Gastroesophageal sphincter (tissue), 4 donors: ENCODE measurements around the gene DPEP3. TPM values are rescaled to one million over a fixed set of nuclear protein-coding genes. Genes with fewer than 3 reads are reported as not detected.

ENCODE experiments used
- ATAC-seq: fragments of 150-250 bp; one replicate; pipeline ENCODE4 v1.9.1; 2016; ENCODE audit warnings: mild to moderate bottlenecking, moderate library complexity
- H3K27ac ChIP-seq, 4 donors: fragments of 200-600 bp; sonication (generic) in 3 of 4; 1 replicate in 3 of 4; 2 replicates in 1 of 4; pipeline ENCODE4 v1.5.1; 2016 to 2019
- H3K27me3 ChIP-seq: fragments of 200-600 bp; sonication (generic); one replicate; pipeline ENCODE4 v1.5.1; 2019
- H3K36me3 ChIP-seq, 2 donors: fragments of 200-600 bp; sonication (generic); one replicate each; pipeline ENCODE4 v1.5.1; 2019; ENCODE audit warnings: control low read depth in 1 of 2
- H3K4me1 ChIP-seq, 3 donors: fragments of 200-600 bp; sonication (generic); 1 replicate in 2 of 3; 2 replicates in 1 of 3; pipeline ENCODE4 v1.5.1; 2016 to 2019; ENCODE audit warnings: control low read depth in 2 of 3
- H3K4me3 ChIP-seq, 2 donors: fragments of 200-600 bp; sonication (generic); one replicate each; pipeline ENCODE4 v1.5.1; 2019; ENCODE audit warnings: mild to moderate bottlenecking in 1 of 2, moderate library complexity in 1 of 2
- H3K9me3 ChIP-seq, 3 donors: fragments of 200-600 bp; sonication (generic); one replicate each; pipeline ENCODE4 v1.5.1; 2017 to 2019; ENCODE audit warnings: control low read depth in 2 of 3
- EP300 ChIP-seq: sonication (generic); formaldehyde crosslinking; IDR thresholded peaks from one replicate; pipeline ENCODE4 v1.6.1; 2017; ENCODE audit warnings: antibody characterized with exemption, mild to moderate bottlenecking
- POLR2A ChIP-seq, 2 donors: fragments of 450-650 bp; IDR thresholded peaks; one replicate each; pipeline ENCODE4 v1.6.1; 2017; ENCODE audit warnings: antibody characterized with exemption in 2 of 2, mild to moderate bottlenecking in 2 of 2, moderate library complexity in 1 of 2
- POLR2AphosphoS5 ChIP-seq: sonication (generic); formaldehyde crosslinking; IDR thresholded peaks from one replicate; pipeline ENCODE4 v1.6.1; 2017; ENCODE audit warnings: antibody characterized with exemption
- WGBS, 2 donors: methylation state at CpG; one replicate each; pipeline ENCODE4 v1.1.5; 2018; ENCODE audit warnings: low coverage in 1 of 2; 5-methylcytosine and 5-hydroxymethylcytosine counted together
- total RNA-seq, 4 donors: library from RNA; depleted of rRNA; stranded (reverse); fragments of >200 nt; gene quantifications; one replicate each; pipeline ENCODE4 v1.1.0, GENCODE V29; 2016
- TF ChIP-seq, protein P1 (sequence below), 4 experiments: fragments of 200-600 bp in 2 of 4; fragments of 450-650 bp in 2 of 4; sonication (generic) in 1 of 4; IDR thresholded peaks; one replicate each; pipeline ENCODE4 v1.5.1; 2017 to 2019; ENCODE audit warnings: antibody characterized with exemption in 4 of 4, mild to moderate bottlenecking in 2 of 4, moderate library complexity in 2 of 4

Gene DPEP3
- total RNA-seq, 4 donors from 2014 or later: 1.4 TPM; not detected in 3

DNA sequence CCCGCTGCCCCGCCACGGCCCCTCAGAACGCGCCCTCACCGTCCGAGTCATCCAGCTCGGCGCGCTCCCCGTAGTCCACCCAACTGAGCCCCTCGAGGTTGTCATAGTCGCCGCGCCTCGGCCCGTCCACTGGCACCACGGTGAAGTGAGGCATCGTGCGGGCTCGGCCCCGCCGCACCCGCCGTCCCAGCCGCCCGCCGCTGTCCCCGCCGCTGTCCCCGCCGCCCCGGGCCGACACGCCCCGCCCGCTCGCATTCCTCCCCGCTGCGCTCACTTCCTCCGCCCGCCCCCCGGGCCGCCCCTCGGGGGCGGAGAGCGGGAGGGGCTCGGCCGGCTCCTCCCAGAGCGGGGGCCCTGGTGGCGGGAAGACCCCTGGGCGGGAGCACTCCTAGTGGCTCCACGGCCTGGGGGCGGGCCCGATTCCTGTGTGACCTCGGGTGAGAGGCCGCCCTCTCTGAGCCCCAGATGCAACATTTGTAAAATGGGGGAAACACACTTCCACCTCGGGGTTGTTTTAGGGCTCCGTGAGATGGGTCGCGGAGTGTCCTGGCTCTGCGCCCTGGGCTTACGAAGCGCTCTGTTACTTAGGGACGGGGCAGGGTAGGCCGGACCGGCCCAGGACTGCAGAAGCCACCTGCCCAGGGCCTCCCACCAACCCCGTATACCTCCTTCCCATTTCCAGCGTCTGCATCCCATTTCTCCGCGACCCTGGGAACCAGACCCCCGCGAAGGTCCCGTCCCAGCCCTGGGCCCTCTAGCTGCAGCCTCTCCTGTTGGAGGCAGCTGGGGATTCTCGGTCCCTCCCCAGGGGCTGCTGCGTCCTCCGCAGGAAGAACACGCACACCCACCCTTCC, 11.7 kb downstream of the DPEP3 start, which contains the start of gene SLC12A4:
TSS of gene SLC12A4 (minus strand) at position 238 of the 854 bp plus-strand sequence. CDS start at position 154, 84 bp downstream.
- ATAC-seq: peak; percentile 88
- Histone ChIP-seq H3K27me3 (no peaks in the 10 kb centered on the region), H3K36me3 (no peaks in the 10 kb centered on the region), H3K4me1 (peaks cover 0 to 47% (median 34%) of the 10 kb centered on the region in 3 donors), H3K9me3 (no peaks in the 10 kb centered on the region), H3K27ac (peak within 1 kb of the TSS; percentile 87 to 100 (median 99)), H3K4me3 (peak within 1 kb of the TSS; percentile 65 to 99)
- TF ChIP-seq POLR2AphosphoS5: peak; percentile 85
- TF ChIP-seq EP300: no peak
- TF ChIP-seq POLR2A (IDR thresholded peaks at IDR 0.05): peak; percentile 95 to 97
- TF ChIP-seq, protein P1, sequence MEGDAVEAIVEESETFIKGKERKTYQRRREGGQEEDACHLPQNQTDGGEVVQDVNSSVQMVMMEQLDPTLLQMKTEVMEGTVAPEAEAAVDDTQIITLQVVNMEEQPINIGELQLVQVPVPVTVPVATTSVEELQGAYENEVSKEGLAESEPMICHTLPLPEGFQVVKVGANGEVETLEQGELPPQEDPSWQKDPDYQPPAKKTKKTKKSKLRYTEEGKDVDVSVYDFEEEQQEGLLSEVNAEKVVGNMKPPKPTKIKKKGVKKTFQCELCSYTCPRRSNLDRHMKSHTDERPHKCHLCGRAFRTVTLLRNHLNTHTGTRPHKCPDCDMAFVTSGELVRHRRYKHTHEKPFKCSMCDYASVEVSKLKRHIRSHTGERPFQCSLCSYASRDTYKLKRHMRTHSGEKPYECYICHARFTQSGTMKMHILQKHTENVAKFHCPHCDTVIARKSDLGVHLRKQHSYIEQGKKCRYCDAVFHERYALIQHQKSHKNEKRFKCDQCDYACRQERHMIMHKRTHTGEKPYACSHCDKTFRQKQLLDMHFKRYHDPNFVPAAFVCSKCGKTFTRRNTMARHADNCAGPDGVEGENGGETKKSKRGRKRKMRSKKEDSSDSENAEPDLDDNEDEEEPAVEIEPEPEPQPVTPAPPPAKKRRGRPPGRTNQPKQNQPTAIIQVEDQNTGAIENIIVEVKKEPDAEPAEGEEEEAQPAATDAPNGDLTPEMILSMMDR (IDR thresholded peaks at IDR 0.05): peak in 1 of 4 experiments; percentile 1
- 10% methylated on average over 2 of the region's 78 CpGs; no CpG with 5 or more reads in 1 of the 2 donors for WGBS, 2 donors

DNA sequence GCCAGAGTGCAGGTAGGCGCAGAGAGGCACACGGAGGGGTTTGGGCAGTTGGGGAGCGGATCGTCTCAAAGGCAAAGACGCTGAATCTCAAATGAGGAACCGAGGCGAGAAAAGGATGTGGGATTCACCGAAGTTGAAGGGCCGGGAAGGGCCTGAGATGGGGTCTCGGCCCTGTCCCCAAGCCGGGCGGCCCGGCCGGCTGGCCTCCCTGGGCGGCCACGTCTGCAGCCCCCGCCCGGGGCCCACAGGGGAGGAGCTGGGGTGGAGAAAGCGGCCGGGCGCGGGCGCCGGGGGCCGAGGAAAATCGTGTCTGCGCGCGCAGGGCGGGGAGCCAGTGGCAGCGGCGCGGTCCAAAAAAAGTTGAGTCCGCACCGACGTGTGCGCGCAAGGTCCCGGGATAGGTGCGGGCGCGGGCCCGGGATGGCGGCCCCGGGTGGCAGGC, 12.3 kb downstream of the DPEP3 start:
- H3K27ac ChIP-seq: peak overlapping the region; percentile 87 to 100 (median 99)
- peaks cover 0 to 6% of the 10 kb centered on the region in 2 donors for H3K36me3 ChIP-seq
- no peaks in the 10 kb centered on the region for H3K9me3 ChIP-seq
- TF ChIP-seq POLR2A (IDR thresholded peaks at IDR 0.05) (no peak), POLR2AphosphoS5 (no peak), EP300 (no peak)
- TF ChIP-seq, protein P1 (IDR thresholded peaks at IDR 0.05): no peak
- WGBS, 2 donors: 0% methylated on average over 15 to 18 of the region's 45 CpGs
- H3K4me1 ChIP-seq: peaks cover 0 to 53% (median 40%) of the 10 kb centered on the region in 3 donors
- no peaks in the 10 kb centered on the region for H3K27me3 ChIP-seq
- peak; percentile 50 for ATAC-seq
- H3K4me3 ChIP-seq: peak overlapping the region; percentile 65 to 99

DNA sequence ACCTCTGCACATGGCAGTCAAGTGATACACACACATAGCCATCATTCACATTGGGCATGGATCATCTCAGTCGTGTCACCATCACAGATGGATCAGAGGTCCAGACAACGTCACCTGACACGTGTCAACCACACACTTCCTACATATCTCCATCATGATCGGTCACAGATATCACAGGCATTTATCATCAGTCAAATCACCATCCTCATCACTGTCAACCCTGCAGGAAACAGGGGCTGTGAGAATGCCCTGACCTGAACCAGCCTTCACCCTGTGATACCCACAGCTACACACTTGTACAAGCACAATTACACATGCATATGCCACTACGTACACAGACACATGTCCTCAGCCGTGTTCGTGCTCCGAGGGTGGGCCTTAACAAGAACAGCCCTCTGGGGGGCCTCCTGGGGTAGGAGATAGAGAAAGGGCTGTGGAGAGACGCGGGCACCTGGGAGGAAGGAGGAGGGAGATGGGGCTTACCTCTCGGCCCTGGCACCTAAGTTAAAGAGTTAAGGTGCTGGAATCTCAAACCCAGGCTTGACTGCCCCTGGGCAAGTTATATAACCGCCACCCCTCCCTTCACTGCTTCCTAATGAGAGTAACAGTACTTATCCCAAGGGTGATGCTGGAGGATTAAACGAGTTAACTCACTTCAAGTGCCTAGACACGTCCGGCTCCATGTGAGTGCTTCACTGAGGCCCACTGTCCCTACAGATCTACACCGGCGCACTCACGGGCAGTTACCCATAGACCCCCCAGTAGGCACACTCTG, 12.9 kb downstream of the DPEP3 start:
- H3K4me1 ChIP-seq: peaks cover 0 to 60% (median 42%) of the 10 kb centered on the region in 3 donors
- TF ChIP-seq, protein P1 (IDR thresholded peaks at IDR 0.05): no peak
- TF ChIP-seq EP300 (no peak), POLR2A (IDR thresholded peaks at IDR 0.05) (no peak)
- no peak for ATAC-seq

DNA sequence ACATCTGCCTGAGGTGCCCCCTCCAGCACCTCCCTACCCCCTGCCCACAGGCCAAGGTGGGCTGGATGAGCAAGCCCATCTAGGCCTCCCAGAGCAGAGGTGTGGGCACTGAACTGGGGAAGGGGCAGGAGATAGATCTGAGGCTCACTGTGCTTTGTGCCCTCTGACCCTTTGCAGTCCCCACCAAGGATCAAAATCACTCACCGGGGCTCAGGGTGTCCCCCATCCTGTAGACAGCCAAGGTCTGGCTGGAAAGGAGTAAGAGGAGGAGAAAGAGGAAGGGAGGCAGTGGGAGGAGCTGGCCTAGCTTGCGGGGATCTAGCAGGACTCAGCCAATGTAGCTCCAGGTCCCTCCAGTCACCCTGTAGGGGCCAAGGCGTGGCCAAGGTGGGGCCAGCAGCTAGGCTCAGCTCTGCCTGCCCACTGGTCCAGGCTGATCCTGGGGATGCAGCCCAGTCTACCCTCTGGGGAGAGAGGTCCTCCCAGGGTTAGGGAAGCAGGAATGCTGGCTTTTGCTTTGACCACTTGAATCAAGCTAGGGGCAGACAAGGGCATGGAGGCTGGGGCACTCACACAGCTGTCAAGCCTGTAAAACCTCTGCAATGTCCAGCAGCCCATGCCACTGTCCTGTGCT, 13.6 kb downstream of the DPEP3 start:
- no peak for ATAC-seq
- Histone ChIP-seq H3K36me3 (peaks cover 0 to 19% of the 10 kb centered on the region in 2 donors), H3K4me3 (peak overlapping the region; percentile 65 to 99), H3K4me1 (peaks cover 0 to 67% (median 44%) of the 10 kb centered on the region in 3 donors), H3K27me3 (no peaks in the 10 kb centered on the region), H3K27ac (peak overlapping the region; percentile 87 to 100 (median 99)), H3K9me3 (no peaks in the 10 kb centered on the region)
- TF ChIP-seq POLR2AphosphoS5 (no peak), POLR2A (IDR thresholded peaks at IDR 0.05) (no peak), EP300 (no peak)
- TF ChIP-seq, protein P1 (IDR thresholded peaks at IDR 0.05): no peak
- WGBS, 2 donors: 0% methylated on average over 1 of the region's 3 CpGs; no CpG with 5 or more reads in 1 of the 2 donors

More for the DNA sequence above, 12.9 kb downstream of the DPEP3 start:
- peaks cover 0 to 12% of the 10 kb centered on the region in 2 donors for H3K36me3 ChIP-seq
- peak overlapping the region; percentile 65 to 99 for H3K4me3 ChIP-seq
- no peaks in the 10 kb centered on the region for H3K27me3 ChIP-seq
- 3 to 6% methylated on average over 9 to 13 of the region's 18 CpGs for WGBS, 2 donors
- H3K9me3 ChIP-seq: no peaks in the 10 kb centered on the region
- peak overlapping the region; percentile 87 to 100 (median 99) for H3K27ac ChIP-seq
